LNCAP (cell line): Measurements from ENCODE around the gene GLRX5.

Experiments used
- CTCF ChIP-seq: fragments of 450-650 bp; IDR thresholded peaks from 2 replicates; pipeline ENCODE4 v1.5.1; 2017; ENCODE audit warnings: mild to moderate bottlenecking

Gene GLRX5

GRCh38 chr14:95508377-95508776 is 26.5 kb upstream of the GLRX5 start:
- TF ChIP-seq CTCF: no peak

- no peak for TF ChIP-seq CTCF
Measured at GRCh38 chr14:95509495-95509894, 25.4 kb upstream of the GLRX5 start.

- no peak for TF ChIP-seq CTCF
Measured at GRCh38 chr14:95510804-95511203, 24.0 kb upstream of the GLRX5 start.

GRCh38 chr14:95511687-95512086 is 23.2 kb upstream of the GLRX5 start:
- no peak for TF ChIP-seq CTCF

- TF ChIP-seq CTCF: no peak
Measured at GRCh38 chr14:95513291-95513690, 21.6 kb upstream of the GLRX5 start.

- no peak for TF ChIP-seq CTCF
Measured at GRCh38 chr14:95514131-95515079, 20.4 kb upstream of the GLRX5 start.

- TF ChIP-seq CTCF: no peak
Measured at GRCh38 chr14:95515080-95515489, 19.8 kb upstream of the GLRX5 start.
